Loucy (cell line): ENCODE results near the gene NUP107.

Source experiments
- EZH2phosphoT487 ChIP-seq: fragments of 200-600 bp; IDR thresholded peaks from 2 replicates; pipeline ENCODE4 v1.6.1; 2018; ENCODE audit warnings: antibody characterized with exemption, mild to moderate bottlenecking, moderate library complexity, borderline replicate concordance
- TF ChIP-seq, protein P1 (sequence below): fragments of 200-600 bp; sonication (generic); conservative IDR thresholded peaks from 2 replicates; pipeline ENCODE4 v1.5.1; 2014; ENCODE audit warnings: mild to moderate bottlenecking, antibody characterized with exemption, low read length

DNA sequence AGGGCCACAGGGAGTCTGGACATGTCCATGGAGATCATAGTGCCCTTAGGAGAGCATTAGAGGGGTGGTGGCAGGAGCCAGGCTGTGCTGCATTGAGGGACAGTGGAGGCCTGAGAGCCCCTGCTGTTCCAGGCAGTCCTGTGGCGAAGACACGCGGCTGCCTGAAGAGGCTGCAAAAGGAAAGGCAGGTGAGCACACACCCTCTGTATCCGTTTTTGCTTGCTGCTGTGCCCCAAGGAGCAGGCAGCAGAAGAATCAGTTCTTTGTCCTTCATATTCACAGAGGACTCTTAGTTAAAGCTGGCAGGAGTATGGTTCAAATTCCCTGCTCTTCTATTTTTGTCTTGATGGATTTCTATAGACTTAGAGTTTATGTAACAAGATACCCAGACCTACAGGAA lies 63.7 kb downstream of the NUP107 start:
- TF ChIP-seq, protein P1, sequence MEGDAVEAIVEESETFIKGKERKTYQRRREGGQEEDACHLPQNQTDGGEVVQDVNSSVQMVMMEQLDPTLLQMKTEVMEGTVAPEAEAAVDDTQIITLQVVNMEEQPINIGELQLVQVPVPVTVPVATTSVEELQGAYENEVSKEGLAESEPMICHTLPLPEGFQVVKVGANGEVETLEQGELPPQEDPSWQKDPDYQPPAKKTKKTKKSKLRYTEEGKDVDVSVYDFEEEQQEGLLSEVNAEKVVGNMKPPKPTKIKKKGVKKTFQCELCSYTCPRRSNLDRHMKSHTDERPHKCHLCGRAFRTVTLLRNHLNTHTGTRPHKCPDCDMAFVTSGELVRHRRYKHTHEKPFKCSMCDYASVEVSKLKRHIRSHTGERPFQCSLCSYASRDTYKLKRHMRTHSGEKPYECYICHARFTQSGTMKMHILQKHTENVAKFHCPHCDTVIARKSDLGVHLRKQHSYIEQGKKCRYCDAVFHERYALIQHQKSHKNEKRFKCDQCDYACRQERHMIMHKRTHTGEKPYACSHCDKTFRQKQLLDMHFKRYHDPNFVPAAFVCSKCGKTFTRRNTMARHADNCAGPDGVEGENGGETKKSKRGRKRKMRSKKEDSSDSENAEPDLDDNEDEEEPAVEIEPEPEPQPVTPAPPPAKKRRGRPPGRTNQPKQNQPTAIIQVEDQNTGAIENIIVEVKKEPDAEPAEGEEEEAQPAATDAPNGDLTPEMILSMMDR: no peak
- no peak for TF ChIP-seq EZH2phosphoT487
